NCI-H1930 (cell line): Measurements from ENCODE around the gene C6orf136.
A peak's percentile ranks its signal among the peaks of the same experiment; 100 is the strongest.
"Not testable (repeated sequence)": the region's sequence is repeated elsewhere in the genome, so short reads cannot be mapped to it uniquely, and the experiment has no call there.

Experiments
- DNase-seq, 2 experiments: peaks; one replicate each; lab custom pipeline; 2025; lab: John Stamatoyannopoulos, UW

C6orf136 gene

DNA sequence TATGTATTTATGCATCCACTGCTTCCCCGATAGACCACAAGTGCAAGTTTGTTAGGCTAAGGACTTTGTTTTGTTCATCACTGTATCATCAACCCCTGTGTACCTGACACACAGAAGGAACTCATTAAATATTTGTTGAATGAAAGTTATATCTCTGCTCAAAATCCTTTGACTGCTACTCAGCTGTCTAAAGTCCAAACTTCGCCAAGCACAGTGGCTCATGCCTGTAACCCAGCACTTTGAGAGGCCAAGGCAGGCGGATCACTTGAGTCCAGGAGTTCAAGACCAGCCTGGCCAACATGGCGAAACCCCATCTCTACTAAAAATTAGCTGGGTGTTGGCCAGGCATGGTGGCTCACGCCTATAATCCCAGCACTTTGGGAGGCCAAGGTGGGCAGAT, 11.0 kb downstream of the C6orf136 start:
- not testable (repeated sequence) for DNase-seq

DNA sequence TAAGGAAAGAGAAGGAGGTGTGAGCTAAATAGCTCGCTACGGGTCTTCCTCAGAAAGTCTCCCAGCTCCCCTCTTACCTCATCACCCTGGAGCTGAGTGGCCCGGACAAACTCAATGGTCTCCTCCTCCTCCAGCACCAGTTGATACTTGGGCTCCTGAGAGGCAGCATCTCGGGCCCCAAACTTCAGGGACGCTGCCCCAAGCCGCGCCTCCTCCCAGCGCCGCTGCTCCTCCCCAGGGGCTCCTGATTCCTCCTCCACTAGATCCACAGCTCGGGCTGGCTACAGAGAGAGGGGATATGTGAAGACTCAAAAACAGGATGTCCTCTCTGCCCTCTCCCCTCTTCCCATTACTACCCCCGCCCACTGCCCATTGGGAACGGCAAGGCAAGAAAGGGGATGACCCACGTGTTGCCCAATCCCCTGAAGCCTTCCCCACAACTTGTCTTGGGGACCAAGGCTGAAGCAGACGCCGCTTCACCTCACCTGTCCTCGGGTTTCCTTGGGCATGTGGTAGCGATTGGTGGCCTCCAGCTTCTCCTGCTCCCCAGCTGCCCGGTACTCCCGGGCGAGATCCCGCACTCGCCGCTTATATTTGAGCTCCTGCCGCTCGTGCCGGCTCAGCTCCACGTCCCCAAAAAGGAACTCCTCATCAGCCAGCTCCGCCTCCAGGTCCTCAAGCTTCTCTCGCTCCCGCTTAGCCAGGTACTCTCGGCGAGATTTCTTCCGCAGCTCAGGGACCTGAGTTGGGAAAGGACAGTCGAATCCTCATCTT, 18.2 kb downstream of the C6orf136 start:
- DNase-seq, result no peak

GRCh38 chr6:30666300-30666699, 19.4 kb downstream of the C6orf136 start:
- DNase-seq, result not testable (repeated sequence)

GRCh38 chr6:30670760-30671527, 24.0 kb downstream of the C6orf136 start:
- no peak for DNase-seq

GRCh38 chr6:30672445-30673253, 25.7 kb downstream of the C6orf136 start, which contains the start of gene DHX16:
DHX16 (minus strand) TSS chr6:30673006; CDS start chr6:30672841, 165 bp downstream.
- peak; percentile 87 to 91 for DNase-seq

DNA sequence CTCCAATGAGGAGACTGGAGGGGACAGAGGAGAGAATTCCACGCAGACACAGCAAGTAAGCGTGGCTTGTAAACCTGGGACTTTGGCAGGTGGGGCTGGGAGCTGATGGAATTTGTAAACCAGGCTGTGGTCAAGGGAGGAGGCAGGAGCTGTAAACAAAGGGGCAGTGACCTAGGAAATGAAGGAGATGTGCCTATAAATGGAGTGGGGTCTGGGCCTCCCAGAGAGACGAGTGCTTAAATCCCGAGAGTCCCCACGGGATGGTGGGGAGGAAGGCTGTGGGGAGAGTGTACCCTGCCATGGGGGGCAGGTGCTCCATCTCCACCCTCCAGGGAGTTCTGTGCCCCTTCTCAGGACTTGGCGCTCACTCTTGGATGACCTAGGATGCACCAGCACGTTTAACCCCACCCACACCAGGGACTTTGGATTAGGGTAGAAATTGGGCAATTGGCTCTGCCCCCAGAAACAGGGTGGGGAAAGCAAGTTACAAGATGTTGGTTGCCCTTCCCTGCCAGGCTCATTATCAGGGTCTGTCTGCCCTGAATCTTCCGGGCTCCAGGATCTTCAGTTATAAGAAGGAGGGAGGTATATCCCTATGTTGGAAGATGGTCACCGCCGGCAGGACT, 29.8 kb downstream of the C6orf136 start:
- no peak for DNase-seq

DNA sequence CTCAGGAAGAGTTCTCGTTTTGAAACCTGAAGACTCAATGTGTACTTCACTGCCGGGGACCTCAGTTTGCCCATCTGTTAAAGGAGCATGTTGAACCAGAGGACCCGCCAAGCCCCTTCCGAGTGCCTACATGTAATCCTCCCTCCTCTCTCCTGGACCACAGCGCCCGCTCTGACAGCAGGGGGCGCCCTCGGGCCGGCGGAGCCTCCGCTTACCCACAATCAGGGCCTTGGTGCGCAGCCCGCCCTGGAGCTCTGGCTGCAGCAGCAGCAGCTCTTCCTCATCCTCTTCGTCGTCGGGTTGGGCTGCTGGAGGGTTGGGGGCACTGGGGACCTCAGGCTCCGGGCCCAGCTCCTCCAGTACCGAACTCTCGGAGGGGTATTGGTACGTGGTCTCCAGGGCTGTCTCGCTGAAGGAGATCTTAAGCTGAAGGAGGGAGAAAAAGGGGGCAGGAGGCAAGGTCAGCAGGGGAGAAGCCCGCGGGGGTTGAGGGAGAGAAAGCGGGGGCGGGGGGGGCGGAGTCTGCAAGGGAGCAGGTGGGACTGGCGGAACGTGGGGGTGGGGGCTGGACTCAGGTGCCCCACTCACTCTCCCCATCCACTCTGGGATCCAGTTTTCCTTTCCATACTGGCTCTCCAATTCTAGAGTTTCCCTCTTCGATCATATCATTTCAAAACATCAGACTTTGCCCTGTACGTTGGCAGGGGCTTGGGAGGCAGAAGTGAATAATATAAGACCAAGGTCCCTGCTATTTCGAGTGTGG, 32.2 kb downstream of the C6orf136 start:
- peak; percentile 11 to 23 for DNase-seq

DNA sequence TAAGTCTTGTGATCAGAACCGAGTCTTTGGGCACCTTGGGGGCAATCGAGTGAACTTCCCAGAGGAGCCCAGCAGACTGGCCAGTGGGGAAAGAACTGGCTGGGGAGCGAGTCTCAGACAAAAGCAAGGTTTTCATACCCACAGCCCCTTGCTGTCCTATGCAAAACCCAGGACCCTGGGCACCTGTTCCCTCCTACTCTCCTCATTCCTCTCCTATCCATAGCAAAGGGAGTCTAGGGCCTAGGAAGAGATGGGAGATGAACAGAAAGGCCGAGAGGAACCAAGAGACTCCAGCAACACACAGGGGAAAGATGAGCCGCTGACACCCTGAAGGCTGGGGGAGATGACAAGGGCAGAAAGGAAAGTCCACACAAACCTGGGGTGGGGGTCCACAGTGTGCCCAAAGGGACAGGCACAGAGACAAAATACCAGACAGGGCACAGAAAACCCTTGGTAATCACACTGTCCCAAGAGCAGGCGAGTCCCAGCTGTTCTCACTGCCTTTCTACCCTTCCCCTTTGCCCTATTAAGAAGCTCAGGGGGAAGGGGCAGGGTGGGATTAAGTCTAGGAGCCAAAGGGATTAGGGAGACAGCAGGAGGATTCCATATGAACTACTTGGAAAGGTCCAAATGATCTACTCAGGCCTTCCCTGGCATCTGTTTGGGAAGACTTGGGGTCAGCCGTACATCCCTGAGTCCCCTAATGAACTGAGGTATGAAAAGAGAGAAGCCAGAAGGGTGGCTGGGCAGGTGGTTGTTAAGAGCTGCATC, 33.0 kb downstream of the C6orf136 start:
- no peak for DNase-seq

GRCh38 chr6:30681766-30682142, 34.8 kb downstream of the C6orf136 start:
- DNase-seq, result no peak

DNA sequence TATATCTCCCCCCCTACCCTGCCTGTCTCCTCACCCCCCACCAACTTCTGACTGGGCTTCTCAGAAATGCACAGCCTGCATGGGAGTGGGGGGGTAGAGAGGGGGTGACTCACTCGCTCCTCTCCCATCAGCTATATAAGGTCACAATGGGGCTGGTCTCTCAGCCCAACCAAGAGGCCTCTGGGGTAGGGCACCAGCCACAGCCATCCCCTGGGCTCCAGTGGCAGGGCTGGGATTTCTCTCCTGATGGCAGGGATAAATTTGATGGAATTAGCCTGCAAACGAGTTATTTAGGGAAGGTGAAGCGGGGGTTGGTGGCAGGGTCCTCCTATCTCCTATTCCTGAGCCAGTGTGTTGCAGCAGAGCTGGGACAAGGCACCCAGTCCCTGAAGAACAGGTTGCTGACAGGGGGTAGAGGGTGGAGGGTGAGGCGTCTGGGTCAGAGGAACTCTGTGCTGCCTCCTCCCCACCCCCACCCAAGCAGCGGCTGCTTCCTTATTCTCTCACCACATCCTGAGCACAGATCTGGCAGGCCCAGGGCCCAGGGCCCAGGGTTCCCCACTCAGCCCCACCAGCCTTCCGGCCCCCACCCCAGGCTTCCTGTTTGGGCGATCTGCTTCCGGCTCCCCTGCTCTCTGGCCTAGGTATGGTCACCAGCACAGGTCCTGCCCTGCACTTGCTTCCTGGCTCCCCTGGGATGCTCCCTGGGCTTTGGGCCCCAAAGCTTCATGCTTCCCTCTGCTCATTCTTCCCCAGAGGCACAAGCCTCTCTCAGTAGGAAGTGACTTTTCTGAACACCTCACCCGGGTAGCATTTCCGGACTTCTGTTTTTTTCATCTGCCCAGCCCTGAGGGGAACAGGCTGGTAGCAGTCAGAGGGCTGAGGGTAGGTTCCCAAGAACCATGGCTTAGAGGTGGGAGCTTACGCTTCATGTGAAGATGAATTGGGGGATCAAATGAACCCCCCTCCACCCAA, 35.5 kb downstream of the C6orf136 start:
- no peak for DNase-seq

DNA sequence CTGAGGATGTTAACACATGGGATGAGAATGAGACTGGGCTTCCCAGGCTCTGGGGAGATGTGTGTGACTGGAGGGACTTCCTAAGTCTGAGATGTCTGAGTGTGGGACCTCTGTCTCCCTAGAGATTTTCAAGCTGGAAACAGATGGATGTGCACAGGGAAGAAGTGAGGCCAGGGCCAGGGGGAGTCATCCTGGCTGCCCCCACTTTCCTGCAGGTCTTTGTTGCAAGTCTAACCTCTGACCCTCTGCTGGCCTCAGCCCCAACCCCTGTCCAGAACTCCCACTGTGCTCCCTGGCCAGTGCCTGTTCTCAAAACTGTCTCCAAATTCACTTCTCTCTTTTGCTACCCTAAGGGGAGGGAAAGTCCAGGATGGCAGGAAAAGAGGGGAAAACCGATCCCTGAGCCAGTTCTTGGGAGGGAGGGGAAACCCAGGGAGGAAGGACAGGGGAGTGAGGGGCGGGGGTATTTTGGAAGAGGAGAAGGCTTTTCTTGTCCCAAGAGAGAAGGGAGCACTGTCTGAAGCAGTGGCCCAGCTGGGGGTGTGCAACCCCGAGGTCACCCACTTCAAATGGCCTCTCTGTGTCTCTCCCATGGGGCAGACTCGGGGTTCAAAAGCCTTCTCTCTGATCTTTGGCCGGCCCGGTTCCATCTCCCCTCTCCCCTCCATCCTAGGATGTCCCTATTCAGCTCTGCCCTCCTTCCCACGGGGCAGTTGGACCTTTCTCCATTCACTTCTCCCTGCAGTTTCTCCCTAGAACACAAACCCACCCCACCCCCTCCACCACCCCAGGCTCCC, 36.4 kb downstream of the C6orf136 start:
- DNase-seq, result no peak

- no peak for DNase-seq
Observed at GRCh38 chr6:30683980-30684338, 37.0 kb downstream of the C6orf136 start.

- no peak for DNase-seq
Observed at GRCh38 chr6:30684386-30685156, 37.6 kb downstream of the C6orf136 start.

DNA sequence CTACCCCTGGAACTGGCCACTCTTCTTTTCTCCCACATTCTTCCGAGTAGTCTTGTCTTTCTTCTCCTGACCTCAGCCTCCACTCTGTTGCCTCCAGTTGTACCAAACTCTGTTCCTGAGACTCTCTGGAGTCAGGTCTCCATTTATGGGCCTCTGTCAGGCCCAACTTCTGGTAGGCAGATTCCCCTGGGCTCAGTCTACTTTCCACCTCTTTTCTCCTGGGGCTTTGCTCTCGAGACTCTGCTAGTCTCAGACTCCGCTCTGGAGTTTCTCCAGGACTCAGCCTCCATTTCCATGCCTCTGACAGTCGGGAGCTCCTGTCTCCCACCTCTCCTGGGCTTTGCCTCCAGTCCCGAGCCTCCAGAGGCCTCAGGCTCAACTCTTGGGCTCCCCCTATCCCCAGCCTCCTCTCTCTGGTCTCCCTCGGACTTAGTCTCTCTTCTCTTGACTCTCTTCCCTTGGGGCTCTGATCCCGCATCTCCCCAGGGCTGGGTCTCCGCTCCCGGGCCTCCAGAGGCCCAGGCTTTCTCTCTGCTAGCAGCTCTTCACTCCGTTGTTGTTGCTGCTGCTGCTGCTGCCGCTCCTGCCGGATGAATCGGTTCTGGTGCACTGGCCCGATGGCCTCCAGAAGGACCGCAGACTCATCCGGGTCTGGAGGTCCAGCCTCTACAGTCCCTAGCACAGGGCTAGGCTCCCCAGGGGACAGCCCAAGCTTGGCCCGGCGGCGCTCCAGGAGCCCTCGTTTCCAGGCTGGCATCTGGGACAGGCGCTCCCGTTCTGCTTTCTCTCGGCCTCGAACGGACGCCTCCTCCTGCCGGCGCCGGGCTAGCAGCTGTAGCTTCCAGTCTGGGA, 38.5 kb downstream of the C6orf136 start:
- no peak for DNase-seq

DNA sequence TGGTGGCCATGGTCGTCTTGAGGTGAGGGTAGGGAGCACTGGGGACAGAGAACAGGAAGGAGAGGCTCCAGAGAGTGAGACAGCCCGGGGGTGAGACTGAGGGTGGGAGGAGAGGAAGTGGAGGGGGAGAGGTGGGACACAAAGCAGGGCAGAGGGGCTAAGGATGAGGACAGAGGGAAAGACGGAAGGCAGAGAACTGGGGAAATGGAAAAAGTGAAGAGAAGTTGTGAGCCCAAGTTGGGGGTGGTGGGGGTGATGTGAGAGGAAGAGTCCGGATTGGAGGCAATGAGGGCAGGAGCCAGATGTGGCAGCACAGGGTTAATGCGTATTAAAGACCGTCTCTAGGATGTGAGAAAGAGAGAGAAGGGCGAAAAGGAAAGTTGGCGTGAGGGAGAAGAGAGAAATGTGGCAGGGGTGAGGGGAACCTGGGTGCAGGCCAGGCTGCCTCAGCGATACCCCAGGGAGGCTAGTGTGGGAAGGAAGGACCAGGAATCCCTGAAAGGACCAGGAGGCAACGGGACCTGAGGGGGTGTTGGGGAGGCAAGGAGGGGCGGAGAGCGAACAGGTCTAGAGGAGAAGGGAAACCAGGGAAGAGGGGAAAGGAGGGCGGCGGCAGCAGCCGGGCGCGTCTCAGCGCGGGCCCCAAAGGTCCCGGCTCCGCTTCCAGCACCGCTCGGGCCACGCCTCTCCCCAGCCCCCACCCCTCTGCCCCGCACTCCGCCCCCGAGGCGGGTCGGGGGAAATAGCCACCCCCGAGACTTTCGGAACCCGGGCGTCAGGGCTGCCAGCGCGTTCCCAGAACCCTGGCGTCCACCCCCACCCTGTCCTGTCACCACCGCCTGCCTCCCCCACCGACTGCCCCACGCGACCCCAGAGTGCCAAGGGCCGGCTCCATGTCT, 39.3 kb downstream of the C6orf136 start, which contains the start of gene PPP1R18:
Gene PPP1R18, minus strand, starts transcription at position 637 of the 899 bp plus-strand sequence. Its CDS starts 627 bp downstream, at position 10.
- DNase-seq, result no peak
